GM06990 (cell line): ENCODE results near the gene NIPAL4.

Experiments
- DNase-seq: peaks from one replicate; pipeline ENCODE4 v3.0.0-alpha.2; 2011; ENCODE audit not compliant: insufficient read length; ENCODE audit errors: extremely low read depth
- H3K27me3 ChIP-seq: replicated peaks from 2 replicates; pipeline ENCODE4 v1.6.0; 2011; ENCODE audit warnings: low read length; ENCODE audit not compliant: control insufficient read depth, insufficient read depth
- H3K36me3 ChIP-seq: 2 replicates; pipeline ENCODE4 v1.5.1; 2011; ENCODE audit warnings: low read length; ENCODE audit not compliant: control insufficient read depth, insufficient read depth
- H3K4me3 ChIP-seq: replicated peaks from 2 replicates; pipeline ENCODE4 v1.5.1; 2011; ENCODE audit warnings: low read depth, mild to moderate bottlenecking, control low read depth, low read length
- TF ChIP-seq, protein P1 (sequence below): IDR thresholded peaks from 2 replicates; pipeline ENCODE4 v1.5.1; 2011; ENCODE audit warnings: low read length, control low read depth, mild to moderate bottlenecking, inconsistent platforms; ENCODE audit not compliant: insufficient read depth, poor library complexity, severe bottlenecking

Gene NIPAL4

DNA sequence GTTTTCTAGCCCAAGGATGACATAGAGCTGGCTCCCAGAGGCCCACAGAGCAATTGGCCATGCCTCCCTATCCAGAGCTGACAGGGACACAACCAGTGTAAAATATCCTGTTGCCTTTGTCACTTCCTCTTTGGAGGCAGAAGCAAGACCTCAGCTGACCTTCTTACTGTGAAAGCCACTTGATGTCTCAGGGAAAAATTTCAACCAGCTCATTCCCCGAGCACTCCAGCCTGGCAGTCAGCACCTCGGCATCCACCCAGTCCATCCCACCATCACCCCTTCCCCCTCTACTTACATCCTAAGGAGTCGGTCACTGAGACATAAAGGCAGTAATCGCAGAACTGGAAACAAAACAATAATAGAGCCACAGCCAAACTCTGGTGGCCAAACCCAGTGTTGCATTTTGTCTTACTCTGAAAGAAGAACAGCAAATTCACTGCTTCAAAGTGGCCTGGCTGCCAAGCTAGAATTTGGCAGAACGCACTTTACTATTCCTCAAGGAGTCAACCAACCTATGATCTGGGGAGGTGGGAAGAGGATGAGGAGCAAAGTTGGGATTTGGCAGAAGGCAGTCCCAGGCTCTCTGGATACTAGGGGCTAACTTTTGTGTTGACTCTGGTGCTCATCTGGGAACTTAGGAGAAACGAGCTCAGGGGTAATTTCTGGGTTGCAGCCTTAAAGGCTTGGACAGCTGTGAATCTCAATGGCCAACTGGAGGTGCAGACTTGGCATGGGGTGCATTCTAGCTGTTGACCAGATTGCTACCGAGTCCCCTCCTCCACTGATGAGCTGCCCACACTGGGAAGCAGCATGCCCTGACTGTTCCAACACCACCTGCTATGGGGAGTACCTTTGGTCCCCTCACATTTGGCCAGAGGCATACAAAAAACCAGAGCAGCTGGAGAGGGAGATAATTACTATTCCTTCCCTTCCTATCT lies 13.6 kb downstream of the NIPAL4 start:
- Histone ChIP-seq H3K36me3 (no peaks in the 10 kb centered on the region), H3K4me3 (no peak overlapping the region), H3K27me3 (no peaks in the 10 kb centered on the region)
- TF ChIP-seq, protein P1, sequence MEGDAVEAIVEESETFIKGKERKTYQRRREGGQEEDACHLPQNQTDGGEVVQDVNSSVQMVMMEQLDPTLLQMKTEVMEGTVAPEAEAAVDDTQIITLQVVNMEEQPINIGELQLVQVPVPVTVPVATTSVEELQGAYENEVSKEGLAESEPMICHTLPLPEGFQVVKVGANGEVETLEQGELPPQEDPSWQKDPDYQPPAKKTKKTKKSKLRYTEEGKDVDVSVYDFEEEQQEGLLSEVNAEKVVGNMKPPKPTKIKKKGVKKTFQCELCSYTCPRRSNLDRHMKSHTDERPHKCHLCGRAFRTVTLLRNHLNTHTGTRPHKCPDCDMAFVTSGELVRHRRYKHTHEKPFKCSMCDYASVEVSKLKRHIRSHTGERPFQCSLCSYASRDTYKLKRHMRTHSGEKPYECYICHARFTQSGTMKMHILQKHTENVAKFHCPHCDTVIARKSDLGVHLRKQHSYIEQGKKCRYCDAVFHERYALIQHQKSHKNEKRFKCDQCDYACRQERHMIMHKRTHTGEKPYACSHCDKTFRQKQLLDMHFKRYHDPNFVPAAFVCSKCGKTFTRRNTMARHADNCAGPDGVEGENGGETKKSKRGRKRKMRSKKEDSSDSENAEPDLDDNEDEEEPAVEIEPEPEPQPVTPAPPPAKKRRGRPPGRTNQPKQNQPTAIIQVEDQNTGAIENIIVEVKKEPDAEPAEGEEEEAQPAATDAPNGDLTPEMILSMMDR = no peak
- DNase-seq = no peak

DNA sequence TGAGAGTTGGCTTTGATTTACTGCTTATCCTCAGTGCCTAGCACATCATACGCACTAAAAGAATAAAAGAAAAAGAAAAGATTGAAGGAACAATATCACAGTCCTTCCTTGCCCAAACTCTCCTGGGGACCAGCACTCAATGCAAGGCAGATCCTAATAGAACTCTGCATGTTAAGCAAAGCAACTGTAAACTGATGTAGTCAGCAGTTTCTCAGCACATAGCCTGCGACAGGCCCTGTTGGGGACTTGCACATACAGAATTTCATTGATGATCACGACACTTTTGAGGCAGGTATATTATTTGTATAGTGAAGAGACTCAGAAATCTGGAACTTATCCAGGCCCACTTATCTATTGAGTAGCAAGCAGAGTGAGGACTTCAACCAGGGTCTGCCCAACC lies 15.4 kb downstream of the NIPAL4 start:
- H3K27me3 ChIP-seq = no peaks in the 10 kb centered on the region
- no peak for DNase-seq
- no peak overlapping the region for H3K4me3 ChIP-seq
- TF ChIP-seq, protein P1 = no peak
- H3K36me3 ChIP-seq = peaks cover 5% of the 10 kb centered on the region; the same call in 1 of the 2 replicates

DNA sequence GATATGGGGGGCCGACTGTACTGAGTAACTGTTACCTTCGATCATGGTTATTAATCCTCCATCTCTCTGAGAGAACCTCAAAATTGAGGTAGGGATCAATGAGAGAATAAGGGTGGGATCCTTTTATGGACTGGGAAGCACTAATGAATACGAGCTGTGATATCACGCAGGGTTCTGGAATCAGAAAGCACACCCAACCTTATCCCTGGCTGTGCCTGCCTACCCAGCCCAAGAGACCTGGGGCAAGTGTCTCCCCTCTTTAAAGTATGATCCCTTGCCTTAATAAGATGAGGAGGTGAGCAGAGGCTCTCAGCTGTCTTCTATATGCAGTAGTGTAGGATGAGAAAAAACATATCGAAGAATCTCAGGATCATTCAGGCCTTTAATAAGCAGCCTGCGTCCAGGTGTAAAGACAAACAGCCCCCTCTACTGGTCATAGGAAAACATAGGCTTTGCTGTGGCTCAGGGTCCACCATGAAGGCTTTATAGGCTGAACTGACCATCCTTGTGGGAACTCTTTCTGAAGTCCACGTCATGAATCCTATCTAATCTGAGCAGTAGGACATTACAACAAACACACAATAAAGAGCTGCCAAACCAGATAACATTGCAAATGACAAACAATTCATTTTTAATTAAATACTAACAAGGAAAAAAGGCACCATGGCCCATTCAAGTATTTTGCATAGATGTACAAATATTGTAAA lies 16.8 kb downstream of the NIPAL4 start:
- TF ChIP-seq, protein P1 = peak; percentile 75
- peaks cover 12% of the 10 kb centered on the region for H3K36me3 ChIP-seq
- H3K27me3 ChIP-seq = no peaks in the 10 kb centered on the region
- DNase-seq = no peak
- no peak overlapping the region for H3K4me3 ChIP-seq

DNA sequence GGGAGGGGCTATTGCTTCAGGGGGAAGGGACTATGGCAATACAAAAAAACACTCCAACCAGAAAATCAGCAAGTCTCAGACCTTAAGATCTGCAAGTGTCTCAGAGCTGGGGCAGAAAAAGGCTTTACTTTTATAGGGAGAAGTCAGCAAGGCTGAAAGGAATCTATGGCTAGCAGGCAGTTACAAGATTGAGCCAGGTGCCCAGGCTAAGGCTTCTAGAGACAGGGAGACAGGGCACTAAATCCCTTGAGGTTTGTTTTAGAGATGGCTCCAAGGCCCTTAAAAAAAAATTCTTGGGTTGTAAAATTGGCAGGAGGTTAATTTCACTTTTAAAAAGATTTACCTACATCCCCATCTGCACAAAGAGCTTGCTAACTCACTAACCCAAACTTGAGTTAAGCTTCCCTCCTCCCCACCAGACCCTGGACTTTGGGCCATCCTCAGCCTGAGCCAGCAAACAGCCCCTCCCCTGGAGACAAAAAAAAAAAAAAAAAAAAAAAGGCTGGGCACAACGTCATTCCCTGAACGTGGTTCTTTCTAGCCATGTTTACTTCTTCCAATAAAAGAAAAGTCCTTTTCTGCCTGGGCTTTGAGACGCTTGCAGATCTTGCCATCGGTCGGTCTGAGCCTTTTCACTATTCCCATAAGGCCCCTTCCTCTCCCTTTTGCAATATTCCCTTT lies 17.9 kb downstream of the NIPAL4 start:
- peaks cover 12% of the 10 kb centered on the region for H3K36me3 ChIP-seq
- TF ChIP-seq, protein P1 = no peak
- H3K27me3 ChIP-seq = no peaks in the 10 kb centered on the region
- H3K4me3 ChIP-seq = no peak overlapping the region
- DNase-seq = no peak

DNA sequence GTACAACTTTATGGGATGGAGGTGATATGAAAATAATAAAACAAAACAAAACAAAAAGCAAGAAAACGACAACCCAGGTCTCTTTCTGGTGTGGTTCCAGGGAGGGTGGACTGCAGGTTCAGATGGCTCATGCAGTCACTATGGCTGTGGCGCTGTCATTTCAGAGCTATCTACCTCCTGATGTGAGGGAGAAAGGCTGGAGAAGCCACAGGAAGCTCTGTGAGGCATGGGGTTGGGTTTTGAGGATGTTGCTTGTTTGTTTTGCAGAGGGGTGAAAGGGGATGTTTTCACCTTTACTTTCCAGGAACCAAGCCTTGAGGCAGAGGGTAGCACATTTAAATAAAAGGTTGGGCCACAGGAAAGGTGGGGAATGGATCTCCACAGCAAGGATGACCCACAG lies 18.7 kb downstream of the NIPAL4 start:
- H3K4me3 ChIP-seq = no peak overlapping the region
- H3K27me3 ChIP-seq = no peaks in the 10 kb centered on the region
- DNase-seq = no peak
- H3K36me3 ChIP-seq = peaks cover 12% of the 10 kb centered on the region
- TF ChIP-seq, protein P1 = no peak
